Stomach smooth muscle (tissue), 2 donors: Measurements from ENCODE around the gene ARHGAP10.

Source experiments
- H3K27ac ChIP-seq: one replicate; pipeline ENCODE4 v1.7.0; 2013; ENCODE audit warnings: mild to moderate bottlenecking, low read length, inconsistent platforms
- H3K27me3 ChIP-seq, 2 donors: one replicate each; pipeline ENCODE4 v1.7.0; 2013; ENCODE audit warnings: low read length in 2 of 2; ENCODE audit not compliant: insufficient read depth in 2 of 2, control insufficient read depth in 1 of 2
- H3K36me3 ChIP-seq, 2 donors: one replicate each; pipeline ENCODE4 v1.7.0; 2013; ENCODE audit warnings: low read length in 2 of 2; ENCODE audit not compliant: control insufficient read depth in 2 of 2, insufficient read depth in 2 of 2
- H3K4me1 ChIP-seq: one replicate; pipeline ENCODE4 v1.7.0; 2013; ENCODE audit warnings: low read length; ENCODE audit not compliant: control insufficient read depth, insufficient read depth
- H3K4me3 ChIP-seq, 2 donors: one replicate each; pipeline ENCODE4 v1.7.0; 2013; ENCODE audit warnings: low read length in 2 of 2
- H3K9ac ChIP-seq, 2 donors: one replicate each; pipeline ENCODE4 v1.7.0; 2013; ENCODE audit warnings: low read length in 2 of 2, mild to moderate bottlenecking in 1 of 2
- H3K9me3 ChIP-seq, 2 donors: one replicate each; pipeline ENCODE4 v1.7.0; 2013; ENCODE audit warnings: low read length in 2 of 2; ENCODE audit not compliant: control insufficient read depth in 2 of 2
- donor health status: healthy.
- donor health status: Pancreatic carcinoma.

ARHGAP10 gene

GRCh38 chr4:147964266-147964880 lies 232.5 kb downstream of the ARHGAP10 start:
- H3K27ac ChIP-seq = no peak overlapping the region
- no peak overlapping the region for H3K4me3 ChIP-seq
- H3K9ac ChIP-seq = no peak overlapping the region
- H3K9me3 ChIP-seq = no peaks in the 10 kb centered on the region
- H3K36me3 ChIP-seq = peaks cover 12 to 15% of the 10 kb centered on the region in 2 donors
- no peaks in the 10 kb centered on the region for H3K27me3 ChIP-seq
- peaks cover 13% of the 10 kb centered on the region for H3K4me1 ChIP-seq

- Histone ChIP-seq H3K9me3 (no peaks in the 10 kb centered on the region), H3K27me3 (no peaks in the 10 kb centered on the region), H3K4me3 (no peak overlapping the region), H3K36me3 (peaks cover 12 to 15% of the 10 kb centered on the region in 2 donors), H3K27ac (no peak overlapping the region), H3K4me1 (peaks cover 18% of the 10 kb centered on the region), H3K9ac (no peak overlapping the region)
These were observed 233.2 kb downstream of the ARHGAP10 start for GRCh38 chr4:147965056-147965455.

- no peak overlapping the region for H3K27ac ChIP-seq
- no peaks in the 10 kb centered on the region for H3K27me3 ChIP-seq
- H3K4me3 ChIP-seq = no peak overlapping the region
- peaks cover 12 to 15% of the 10 kb centered on the region in 2 donors for H3K36me3 ChIP-seq
- H3K9ac ChIP-seq = no peak overlapping the region
- H3K9me3 ChIP-seq = no peaks in the 10 kb centered on the region
- peaks cover 20% of the 10 kb centered on the region for H3K4me1 ChIP-seq
These were observed 234.0 kb downstream of the ARHGAP10 start for GRCh38 chr4:147965873-147966272.

- H3K27ac ChIP-seq = no peak overlapping the region
- H3K36me3 ChIP-seq = peaks cover 12 to 15% of the 10 kb centered on the region in 2 donors
- peaks cover 20% of the 10 kb centered on the region for H3K4me1 ChIP-seq
- H3K4me3 ChIP-seq = no peak overlapping the region
- H3K9me3 ChIP-seq = no peaks in the 10 kb centered on the region
- no peaks in the 10 kb centered on the region for H3K27me3 ChIP-seq
- H3K9ac ChIP-seq = peak overlapping the region in 1 of 2 donors; percentile 43
These were observed 236.8 kb downstream of the ARHGAP10 start for GRCh38 chr4:147968641-147969040.

GRCh38 chr4:147969573-147970385 lies 237.9 kb downstream of the ARHGAP10 start:
- Histone ChIP-seq H3K27ac (peak overlapping the region; percentile 4), H3K4me1 (peaks cover 13% of the 10 kb centered on the region), H3K27me3 (no peaks in the 10 kb centered on the region), H3K36me3 (peaks cover 12 to 15% of the 10 kb centered on the region in 2 donors), H3K9ac (peak overlapping the region; percentile 2 to 43), H3K9me3 (no peaks in the 10 kb centered on the region), H3K4me3 (peak overlapping the region; percentile 29 to 35)

GRCh38 chr4:147971116-147971515 lies 239.2 kb downstream of the ARHGAP10 start:
- peaks cover 8 to 13% of the 10 kb centered on the region in 2 donors for H3K36me3 ChIP-seq
- H3K9me3 ChIP-seq = no peaks in the 10 kb centered on the region
- no peak overlapping the region for H3K4me3 ChIP-seq
- no peak overlapping the region for H3K9ac ChIP-seq
- H3K4me1 ChIP-seq = peaks cover 19% of the 10 kb centered on the region
- no peaks in the 10 kb centered on the region for H3K27me3 ChIP-seq
- H3K27ac ChIP-seq = no peak overlapping the region

GRCh38 chr4:147975325-147975724 lies 243.4 kb downstream of the ARHGAP10 start:
- no peaks in the 10 kb centered on the region for H3K27me3 ChIP-seq
- peaks cover 7% of the 10 kb centered on the region for H3K4me1 ChIP-seq
- H3K9ac ChIP-seq = no peak overlapping the region
- no peak overlapping the region for H3K4me3 ChIP-seq
- no peaks in the 10 kb centered on the region for H3K36me3 ChIP-seq
- H3K9me3 ChIP-seq = no peaks in the 10 kb centered on the region
- peak overlapping the region; percentile 6 for H3K27ac ChIP-seq

- Histone ChIP-seq H3K27me3 (no peaks in the 10 kb centered on the region), H3K36me3 (no peaks in the 10 kb centered on the region), H3K9ac (no peak overlapping the region), H3K4me1 (peaks cover 7% of the 10 kb centered on the region), H3K4me3 (no peak overlapping the region), H3K27ac (no peak overlapping the region), H3K9me3 (no peaks in the 10 kb centered on the region)
These were observed 244.3 kb downstream of the ARHGAP10 start for GRCh38 chr4:147975933-147976928.

- Histone ChIP-seq H3K4me1 (peaks cover 22% of the 10 kb centered on the region), H3K4me3 (no peak overlapping the region), H3K27ac (no peak overlapping the region), H3K9me3 (no peaks in the 10 kb centered on the region), H3K36me3 (no peaks in the 10 kb centered on the region), H3K27me3 (no peaks in the 10 kb centered on the region), H3K9ac (no peak overlapping the region)
These were observed 248.7 kb downstream of the ARHGAP10 start for GRCh38 chr4:147980586-147980985.

- Histone ChIP-seq H3K4me1 (peaks cover 19% of the 10 kb centered on the region), H3K4me3 (no peak overlapping the region), H3K27ac (no peak overlapping the region)
These were observed 249.4 kb downstream of the ARHGAP10 start for GRCh38 chr4:147981305-147981704.

More at GRCh38 chr4:147981305-147981704, 249.4 kb downstream of the ARHGAP10 start:
- Histone ChIP-seq H3K9ac (no peak overlapping the region), H3K9me3 (no peaks in the 10 kb centered on the region), H3K27me3 (no peaks in the 10 kb centered on the region), H3K36me3 (no peaks in the 10 kb centered on the region)
